ENCODE data around the gene LYRM4. TPM values are rescaled to one million over a fixed set of nuclear protein-coding genes. Genes with fewer than 3 reads are reported as not detected.

LYRM4 gene
- total and polyA plus RNA-seq, 9 of the 15 experiments (the other 6 are each of a cell fraction or from before 2014, with no cell fraction given): 24.2 to 69.4 (median 41.8) TPM

DNA sequence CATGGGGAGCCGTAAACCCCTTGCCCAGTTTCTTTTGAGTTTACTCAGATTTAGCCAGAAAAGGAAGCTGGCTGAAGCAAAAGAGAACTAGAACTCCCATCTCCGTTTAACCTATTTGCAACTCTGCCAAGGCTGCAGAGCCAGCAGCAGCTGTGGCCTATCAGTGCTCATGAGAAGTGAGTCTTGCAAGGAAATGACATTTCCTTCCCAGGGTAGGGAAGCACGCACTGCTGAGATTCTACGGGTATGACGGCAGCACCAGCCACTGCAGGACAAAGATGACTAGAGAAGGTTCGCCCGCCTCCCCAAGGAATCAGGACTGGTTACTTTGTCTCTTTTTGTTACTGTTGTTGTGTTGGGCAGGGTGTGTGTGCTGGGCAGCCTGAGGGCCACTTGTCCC is 128.0 kb downstream of the LYRM4 start:
- ChIA-PET CTCF (ENCODE audit: low intra/inter-chr PET ratio) (no interaction called here), POLR2A (interaction anchor here (0.5 kb wide), 1 partner anchor 48 kb away, joined by 3 read pairs; no protein-coding TSS in a partner anchor)
- H3K9me1 ChIP-seq (ENCODE audit: control insufficient read depth, insufficient read depth, low read length): no peaks in the 10 kb centered on the region
- 0 out of 2 replicates have a peak, but pooled peaks cover 3% of the 10 kb centered on the region for H4K20me1 ChIP-seq (replicated peaks; ENCODE audit: control insufficient read depth, insufficient read depth, low read length)
- no peaks in the 10 kb centered on the region for H3K79me2 ChIP-seq (ENCODE audit: control insufficient read depth, insufficient read depth, low read length)
- no TSS peak for BruUV-seq (replicated peaks)
- H3K4me1 ChIP-seq (replicated peaks in 1 of 2; ENCODE audit: control insufficient read depth in 2 of 2, insufficient read depth in 2 of 2, low read length in 2 of 2): no peaks in the 10 kb centered on the region
- H3K36me3 ChIP-seq (ENCODE audit: control insufficient read depth, insufficient read depth, low read length): no peaks in the 10 kb centered on the region
- no peak for ATAC-seq
- intact Hi-C loops (cut with micrococcal nuclease): no loop called here
- in situ Hi-C loops (cut with MboI): loop anchor here (25.0 kb wide), 1 partner anchor 1405 kb away; no protein-coding TSS in a partner anchor
- H3K4me2 ChIP-seq (ENCODE audit: insufficient read depth, low read length): no peak overlapping the region
- WGBS (ENCODE audit: insufficient coverage, low coverage, missing lambda C conversion rate): 84% methylated on average over 7 of the region's 7 CpGs
- DNase-seq (ENCODE audit: extremely low read depth in 1 of 4, low spot score in 3 of 4): no peak
- no peak overlapping the region for H3K4me3 ChIP-seq
- H3K27me3 ChIP-seq (ENCODE audit: control insufficient read depth in 2 of 2, insufficient read depth in 2 of 2, low read length in 2 of 2): no peaks in the 10 kb centered on the region
- H2AFZ ChIP-seq (ENCODE audit: low read depth, low read length): no peak overlapping the region
- no peak overlapping the region for H3K9ac ChIP-seq (ENCODE audit: insufficient read depth in 1 of 2, low read depth in 2 of 2, low read length in 2 of 2)
- H3K9me3 ChIP-seq (replicated peaks; ENCODE audit: control insufficient read depth, insufficient read depth, low read depth, low read length): no peaks in the 10 kb centered on the region
- H3K27ac ChIP-seq (ENCODE audit: extremely low read depth, low read depth, low read length): no peak overlapping the region
- FAIRE-seq: no peak
- TF ChIP-seq FOXP1 (CRISPR knock-in tag; IDR thresholded peaks at IDR 0.05): no peak
- no peak for TF ChIP-seq MAFK (IDR thresholded peaks at IDR 0.05; ENCODE audit: low read length)
- no peak for TF ChIP-seq RBM39 (optimal IDR thresholded peaks at IDR 0.05; ENCODE audit: low read depth, low read length)
- TF ChIP-seq, protein P1, sequence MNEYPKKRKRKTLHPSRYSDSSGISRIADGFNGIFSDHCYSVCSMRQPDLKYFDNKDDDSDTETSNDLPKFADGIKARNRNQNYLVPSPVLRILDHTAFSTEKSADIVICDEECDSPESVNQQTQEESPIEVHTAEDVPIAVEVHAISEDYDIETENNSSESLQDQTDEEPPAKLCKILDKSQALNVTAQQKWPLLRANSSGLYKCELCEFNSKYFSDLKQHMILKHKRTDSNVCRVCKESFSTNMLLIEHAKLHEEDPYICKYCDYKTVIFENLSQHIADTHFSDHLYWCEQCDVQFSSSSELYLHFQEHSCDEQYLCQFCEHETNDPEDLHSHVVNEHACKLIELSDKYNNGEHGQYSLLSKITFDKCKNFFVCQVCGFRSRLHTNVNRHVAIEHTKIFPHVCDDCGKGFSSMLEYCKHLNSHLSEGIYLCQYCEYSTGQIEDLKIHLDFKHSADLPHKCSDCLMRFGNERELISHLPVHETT (CRISPR knock-in tag; conservative IDR thresholded peaks at IDR 0.05 in 1 of 2, IDR thresholded peaks at IDR 0.05 in 1 of 2): no peak
- TF ChIP-seq CREB5 (CRISPR knock-in tag; IDR thresholded peaks at IDR 0.05): no peak
- TF ChIP-seq, protein P2, sequence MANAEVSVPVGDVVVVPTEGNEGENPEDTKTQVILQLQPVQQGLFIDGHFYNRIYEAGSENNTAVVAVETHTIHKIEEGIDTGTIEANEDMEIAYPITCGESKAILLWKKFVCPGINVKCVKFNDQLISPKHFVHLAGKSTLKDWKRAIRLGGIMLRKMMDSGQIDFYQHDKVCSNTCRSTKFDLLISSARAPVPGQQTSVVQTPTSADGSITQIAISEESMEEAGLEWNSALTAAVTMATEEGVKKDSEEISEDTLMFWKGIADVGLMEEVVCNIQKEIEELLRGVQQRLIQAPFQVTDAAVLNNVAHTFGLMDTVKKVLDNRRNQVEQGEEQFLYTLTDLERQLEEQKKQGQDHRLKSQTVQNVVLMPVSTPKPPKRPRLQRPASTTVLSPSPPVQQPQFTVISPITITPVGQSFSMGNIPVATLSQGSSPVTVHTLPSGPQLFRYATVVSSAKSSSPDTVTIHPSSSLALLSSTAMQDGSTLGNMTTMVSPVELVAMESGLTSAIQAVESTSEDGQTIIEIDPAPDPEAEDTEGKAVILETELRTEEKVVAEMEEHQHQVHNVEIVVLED (CRISPR knock-in tag; IDR thresholded peaks at IDR 0.05): no peak
- TF ChIP-seq, protein P3, sequence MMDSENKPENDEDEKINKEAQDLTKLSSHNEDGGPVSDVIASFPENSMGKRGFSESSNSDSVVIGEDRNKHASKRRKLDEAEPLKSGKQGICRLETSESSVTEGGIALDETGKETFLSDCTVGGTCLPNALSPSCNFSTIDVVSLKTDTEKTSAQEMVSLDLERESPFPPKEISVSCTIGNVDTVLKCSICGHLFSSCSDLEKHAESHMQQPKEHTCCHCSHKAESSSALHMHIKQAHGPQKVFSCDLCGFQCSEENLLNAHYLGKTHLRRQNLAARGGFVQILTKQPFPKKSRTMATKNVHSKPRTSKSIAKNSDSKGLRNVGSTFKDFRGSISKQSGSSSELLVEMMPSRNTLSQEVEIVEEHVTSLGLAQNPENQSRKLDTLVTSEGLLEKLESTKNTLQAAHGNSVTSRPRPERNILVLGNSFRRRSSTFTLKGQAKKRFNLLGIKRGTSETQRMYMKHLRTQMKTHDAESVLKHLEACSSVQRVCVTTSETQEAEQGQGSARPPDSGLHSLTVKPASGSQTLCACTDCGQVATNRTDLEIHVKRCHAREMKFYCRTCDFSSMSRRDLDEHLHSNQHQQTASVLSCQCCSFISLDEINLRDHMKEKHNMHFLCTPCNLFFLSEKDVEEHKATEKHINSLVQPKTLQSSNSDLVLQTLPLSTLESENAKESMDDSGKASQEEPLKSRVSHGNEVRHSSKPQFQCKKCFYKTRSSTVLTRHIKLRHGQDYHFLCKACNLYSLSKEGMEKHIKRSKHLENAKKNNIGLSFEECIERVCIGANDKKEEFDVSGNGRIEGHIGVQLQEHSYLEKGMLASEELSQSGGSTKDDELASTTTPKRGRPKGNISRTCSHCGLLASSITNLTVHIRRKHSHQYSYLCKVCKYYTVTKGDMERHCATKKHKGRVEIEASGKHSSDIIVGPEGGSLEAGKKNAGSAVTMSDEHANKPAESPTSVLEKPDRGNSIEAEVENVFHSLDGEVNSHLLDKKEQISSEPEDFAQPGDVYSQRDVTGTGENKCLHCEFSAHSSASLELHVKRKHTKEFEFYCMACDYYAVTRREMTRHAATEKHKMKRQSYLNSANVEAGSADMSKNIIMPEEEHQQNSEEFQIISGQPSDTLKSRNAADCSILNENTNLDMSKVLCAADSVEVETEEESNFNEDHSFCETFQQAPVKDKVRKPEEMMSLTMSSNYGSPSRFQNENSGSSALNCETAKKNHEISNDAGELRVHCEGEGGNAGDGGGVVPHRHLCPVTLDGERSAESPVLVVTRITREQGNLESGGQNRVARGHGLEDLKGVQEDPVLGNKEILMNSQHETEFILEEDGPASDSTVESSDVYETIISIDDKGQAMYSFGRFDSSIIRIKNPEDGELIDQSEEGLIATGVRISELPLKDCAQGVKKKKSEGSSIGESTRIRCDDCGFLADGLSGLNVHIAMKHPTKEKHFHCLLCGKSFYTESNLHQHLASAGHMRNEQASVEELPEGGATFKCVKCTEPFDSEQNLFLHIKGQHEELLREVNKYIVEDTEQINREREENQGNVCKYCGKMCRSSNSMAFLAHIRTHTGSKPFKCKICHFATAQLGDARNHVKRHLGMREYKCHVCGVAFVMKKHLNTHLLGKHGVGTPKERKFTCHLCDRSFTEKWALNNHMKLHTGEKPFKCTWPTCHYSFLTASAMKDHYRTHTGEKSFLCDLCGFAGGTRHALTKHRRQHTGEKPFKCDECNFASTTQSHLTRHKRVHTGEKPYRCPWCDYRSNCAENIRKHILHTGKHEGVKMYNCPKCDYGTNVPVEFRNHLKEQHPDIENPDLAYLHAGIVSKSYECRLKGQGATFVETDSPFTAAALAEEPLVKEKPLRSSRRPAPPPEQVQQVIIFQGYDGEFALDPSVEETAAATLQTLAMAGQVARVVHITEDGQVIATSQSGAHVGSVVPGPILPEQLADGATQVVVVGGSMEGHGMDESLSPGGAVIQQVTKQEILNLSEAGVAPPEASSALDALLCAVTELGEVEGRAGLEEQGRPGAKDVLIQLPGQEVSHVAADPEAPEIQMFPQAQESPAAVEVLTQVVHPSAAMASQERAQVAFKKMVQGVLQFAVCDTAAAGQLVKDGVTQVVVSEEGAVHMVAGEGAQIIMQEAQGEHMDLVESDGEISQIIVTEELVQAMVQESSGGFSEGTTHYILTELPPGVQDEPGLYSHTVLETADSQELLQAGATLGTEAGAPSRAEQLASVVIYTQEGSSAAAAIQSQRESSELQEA (IDR thresholded peaks at IDR 0.05; ENCODE audit: low read depth): no peak
- no peak for TF ChIP-seq ERF (CRISPR knock-in tag; IDR thresholded peaks at IDR 0.05)
- TF ChIP-seq SMAD2 (IDR thresholded peaks at IDR 0.05; ENCODE audit: low read depth, low read length): no peak

All from K562 (cell line).